GM23248 (cell line): ENCODE measurements around the gene SPPL2A. TPM values are rescaled to one million over a fixed set of nuclear protein-coding genes. Genes with fewer than 3 reads are reported as not detected.

Experiments
- DNase-seq: peaks from one replicate; pipeline ENCODE4 v3.0.0-alpha.2; 2015
- H2AFZ ChIP-seq: fragments of 200-600 bp; sonication (generic); 2 replicates; pipeline ENCODE4 v1.6.1; 2016; ENCODE audit warnings: antibody characterized with exemption
- H3F3A ChIP-seq: fragments of 200-600 bp; sonication (generic); 2 replicates; pipeline ENCODE4 v1.6.1; 2016; ENCODE audit warnings: mild to moderate bottlenecking, antibody characterized with exemption, mixed run types; ENCODE audit not compliant: insufficient read depth
- H3K27ac ChIP-seq: fragments of 200-600 bp; sonication (generic); 2 replicates; pipeline ENCODE4 v1.5.1; 2016; ENCODE audit warnings: mild to moderate bottlenecking
- H3K27me3 ChIP-seq: fragments of 200-600 bp; sonication (generic); replicated peaks from 2 replicates; pipeline ENCODE4 v1.6.1; 2016; ENCODE audit warnings: mild to moderate bottlenecking; ENCODE audit not compliant: insufficient read depth
- H3K36me3 ChIP-seq: fragments of 200-600 bp; sonication (generic); 2 replicates; pipeline ENCODE4 v1.6.1; 2016; ENCODE audit warnings: low read depth, mild to moderate bottlenecking
- H3K4me1 ChIP-seq: fragments of 200-600 bp; sonication (generic); 2 replicates; pipeline ENCODE4 v1.6.1; 2016; ENCODE audit warnings: mild to moderate bottlenecking; ENCODE audit not compliant: insufficient read depth
- H3K4me2 ChIP-seq: fragments of 200-600 bp; sonication (generic); one replicate; pipeline ENCODE4 v1.6.1; 2016; ENCODE audit warnings: mild to moderate bottlenecking; ENCODE audit not compliant: unreplicated experiment
- H3K4me3 ChIP-seq: fragments of 200-600 bp; sonication (generic); 2 replicates; pipeline ENCODE4 v1.5.1; 2016; ENCODE audit warnings: mild to moderate bottlenecking
- H3K79me2 ChIP-seq: fragments of 200-600 bp; sonication (generic); 2 replicates; pipeline ENCODE4 v1.6.1; 2016; ENCODE audit warnings: mild to moderate bottlenecking; ENCODE audit not compliant: insufficient read depth
- H3K9ac ChIP-seq: fragments of 200-600 bp; sonication (generic); 2 replicates; pipeline ENCODE4 v1.6.1; 2016; ENCODE audit warnings: mild to moderate bottlenecking
- H3K9me2 ChIP-seq: fragments of 200-600 bp; sonication (generic); 2 replicates; pipeline ENCODE4 v1.6.1; 2016; ENCODE audit warnings: mixed run types, mild to moderate bottlenecking, moderate library complexity; ENCODE audit not compliant: insufficient read depth
- H3K9me3 ChIP-seq: fragments of 200-600 bp; sonication (generic); one replicate; pipeline ENCODE4 v1.6.1; 2017; ENCODE audit warnings: low read depth
- H4K20me1 ChIP-seq: fragments of 200-600 bp; sonication (generic); 2 replicates; pipeline ENCODE4 v1.6.0; 2016; ENCODE audit not compliant: insufficient read depth
- EZH2 ChIP-seq: fragments of 200-600 bp; sonication (generic); IDR thresholded peaks from 2 replicates; pipeline ENCODE4 v1.6.1; 2018; ENCODE audit warnings: antibody characterized with exemption, mild to moderate bottlenecking; ENCODE audit not compliant: insufficient read depth, poor library complexity, severe bottlenecking
- EZH2phosphoT487 ChIP-seq: fragments of 200-600 bp; sonication (generic); IDR thresholded peaks from 2 replicates; pipeline ENCODE4 v1.6.1; 2018; ENCODE audit warnings: antibody characterized with exemption, moderate library complexity, mild to moderate bottlenecking, low read depth; ENCODE audit not compliant: insufficient read depth
- WGBS, 2 experiments: methylation state at CpG; one replicate each; pipeline ENCODE4 v1.1.6; 2015 to 2017; ENCODE audit warnings: low lambda C conversion rate in 2 of 2, low coverage in 1 of 2; ENCODE audit errors: missing lambda C conversion rate in 2 of 2; 5-methylcytosine and 5-hydroxymethylcytosine counted together
- in situ Hi-C: fragments of 300-500 bp; cut with MboI; formaldehyde crosslinking; loops from 2 replicates; pipeline ENCODE4 v1.15.0; 2020
- polyA plus RNA-seq: library from polyadenylated mRNA; unstranded; fragments of >200 nt; fragmentation: Nextera tagmentation; extraction: Ambion mirVana; gene quantifications from 2 replicates; pipeline ENCODE4 v1.2.1, GENCODE V29; 2016
- total RNA-seq: library from RNA; depleted of rRNA; stranded (reverse); fragments of >200 nt; shearing (Covaris generic); gene quantifications from 2 replicates; pipeline ENCODE4 v1.2.3, GENCODE V29; 2014

Gene SPPL2A
- total and polyA plus RNA-seq, 2 experiments from 2014 or later, result 124 to 149 TPM

DNA sequence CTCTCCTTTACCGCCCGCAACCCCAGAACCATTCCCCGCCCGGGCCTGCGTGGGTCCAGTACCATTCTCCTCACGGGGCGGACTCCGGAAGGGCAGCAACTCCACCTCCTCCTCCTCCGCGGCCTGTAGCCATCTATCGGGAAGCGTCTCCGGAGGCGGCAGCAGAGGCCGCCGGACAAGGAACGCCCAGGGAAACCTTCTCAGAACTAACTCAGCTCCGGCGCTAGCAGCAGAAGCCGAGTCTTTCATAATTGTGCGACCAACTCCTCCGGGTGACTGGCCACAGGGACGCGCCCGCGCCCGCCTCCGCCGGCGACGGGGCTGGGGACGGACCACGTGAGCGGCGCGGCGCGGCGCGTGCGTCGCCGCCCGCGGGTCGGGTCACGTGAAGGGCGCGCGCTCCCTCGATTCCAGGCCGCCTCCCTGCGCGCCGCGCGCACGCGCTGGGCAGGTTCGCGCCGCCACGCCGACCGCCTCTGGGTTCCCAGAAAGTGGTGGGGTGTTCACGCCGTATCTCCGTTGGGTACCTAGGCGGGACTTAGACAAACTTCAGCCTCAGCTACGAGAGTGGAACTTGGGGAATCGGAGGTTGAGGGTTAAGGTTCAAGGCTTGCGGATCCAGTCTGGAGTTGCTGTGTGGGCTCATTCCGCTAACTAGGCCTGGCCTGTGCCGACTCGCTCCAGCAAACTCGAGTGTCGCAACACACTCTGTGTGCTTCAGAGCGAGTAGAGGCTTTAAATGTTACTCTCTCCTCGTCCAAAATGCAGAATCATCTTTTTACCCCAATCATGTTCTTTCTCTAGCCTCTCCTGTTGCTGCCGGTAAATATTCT is 78.8 kb downstream of the SPPL2A start, which contains the start of gene TRPM7:
Gene TRPM7 (minus strand): TSS at position 329 of the 833 bp plus-strand sequence. CDS start 264 bp downstream, at position 65.
- no peaks in the 10 kb centered on the region for H3K27me3 ChIP-seq
- H2AFZ ChIP-seq, result peak within 1 kb of the TSS; percentile 85
- H3K79me2 ChIP-seq, result peaks cover 54% of the 10 kb centered on the region
- H3K4me3 ChIP-seq, result peak within 1 kb of the TSS; percentile 86
- no peaks in the 10 kb centered on the region; the same call in 1 of the 2 replicates for H3K36me3 ChIP-seq
- DNase-seq, result peak; percentile 97
- peaks cover 37% of the 10 kb centered on the region for H3F3A ChIP-seq
- peaks cover 36% of the 10 kb centered on the region for H3K4me1 ChIP-seq
- in situ Hi-C loops, result no loop called here
- peak within 1 kb of the TSS; percentile 92 for H3K9ac ChIP-seq
- peak within 1 kb of the TSS; percentile 91 for H3K27ac ChIP-seq
- 1% methylated on average over 61 to 80 of the region's 80 CpGs for WGBS, 2 experiments
- H3K9me3 ChIP-seq, result no peaks in the 10 kb centered on the region
- TF ChIP-seq EZH2, result no peak
- no peak for TF ChIP-seq EZH2phosphoT487
- no peaks in the 10 kb centered on the region for H4K20me1 ChIP-seq
- peak within 1 kb of the TSS; percentile 97 for H3K4me2 ChIP-seq
- no peaks in the 10 kb centered on the region for H3K9me2 ChIP-seq

GRCh38 chr15:50685976-50686468 is 79.5 kb downstream of the SPPL2A start:
- 0 to 1% methylated on average over 18 to 27 of the region's 30 CpGs for WGBS, 2 experiments
- Histone ChIP-seq H3K27ac (peak overlapping the region; percentile 91), H3K27me3 (no peaks in the 10 kb centered on the region), H2AFZ (peak overlapping the region; percentile 85), H4K20me1 (no peaks in the 10 kb centered on the region), H3K4me3 (peak overlapping the region; percentile 86), H3K4me2 (peak overlapping the region; percentile 97), H3K9me3 (no peaks in the 10 kb centered on the region), H3K9ac (peak overlapping the region; percentile 92), H3F3A (peaks cover 37% of the 10 kb centered on the region), H3K79me2 (peaks cover 61% of the 10 kb centered on the region), H3K9me2 (no peaks in the 10 kb centered on the region), H3K4me1 (peaks cover 36% of the 10 kb centered on the region), H3K36me3 (no peaks in the 10 kb centered on the region; the same call in 1 of the 2 replicates)
- in situ Hi-C loops, result no loop called here
- DNase-seq, result peak; percentile 76
- no peak for TF ChIP-seq EZH2phosphoT487
- TF ChIP-seq EZH2, result no peak

DNA sequence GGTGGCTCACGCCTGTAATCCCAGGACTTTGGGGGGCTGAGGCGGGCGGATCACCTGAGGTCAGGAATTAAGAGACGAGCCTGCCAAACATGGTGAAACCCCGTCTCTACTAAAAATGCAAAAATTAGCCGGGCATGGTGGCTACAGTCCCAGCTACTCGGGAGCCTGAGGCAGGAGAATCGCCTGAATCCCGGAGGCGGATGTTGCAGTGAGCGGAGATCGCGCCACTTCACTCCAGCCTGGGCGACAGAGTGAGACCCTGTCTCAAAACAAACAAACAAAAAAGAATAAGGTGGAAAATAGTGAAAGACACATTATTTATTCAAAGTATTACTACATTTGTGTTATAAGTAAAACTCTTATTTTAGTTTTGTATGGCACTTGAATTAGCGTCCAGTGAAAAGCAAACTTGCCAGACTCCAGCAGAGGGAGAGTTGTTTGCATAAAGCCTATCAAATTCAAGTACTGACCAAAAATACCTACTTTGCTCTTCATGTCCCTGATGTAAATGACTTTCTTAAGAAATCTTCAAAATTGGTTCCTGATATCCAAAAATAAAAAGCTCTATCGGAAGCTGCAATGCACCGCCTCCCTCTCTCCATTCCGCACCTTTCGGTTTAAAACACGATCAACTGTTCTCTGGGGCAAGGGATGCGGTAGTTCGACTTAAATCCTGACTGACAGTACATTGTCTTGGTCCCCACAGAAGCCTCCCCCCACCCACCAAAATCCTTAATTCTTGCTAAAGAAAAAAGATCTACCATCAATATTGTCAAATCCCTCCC is 80.1 kb downstream of the SPPL2A start:
- H3K27ac ChIP-seq, result peak overlapping the region; percentile 91
- H3K9me3 ChIP-seq, result no peaks in the 10 kb centered on the region
- H2AFZ ChIP-seq, result peak overlapping the region; percentile 85
- H3K79me2 ChIP-seq, result peaks cover 67% of the 10 kb centered on the region
- 49% methylated on average over 22 of the region's 22 CpGs for WGBS, 2 experiments
- no peaks in the 10 kb centered on the region for H3K27me3 ChIP-seq
- H3K9me2 ChIP-seq, result no peaks in the 10 kb centered on the region
- in situ Hi-C loops, result no loop called here
- peak overlapping the region; percentile 92 for H3K9ac ChIP-seq
- H3F3A ChIP-seq, result peaks cover 37% of the 10 kb centered on the region
- no peaks in the 10 kb centered on the region for H4K20me1 ChIP-seq
- H3K4me3 ChIP-seq, result peak overlapping the region; percentile 86
- TF ChIP-seq EZH2phosphoT487 (no peak), EZH2 (no peak)
- no peaks in the 10 kb centered on the region; the same call in 1 of the 2 replicates for H3K36me3 ChIP-seq
- DNase-seq, result peak; percentile 39
- peak overlapping the region; percentile 97 for H3K4me2 ChIP-seq
- H3K4me1 ChIP-seq, result peaks cover 36% of the 10 kb centered on the region

- Histone ChIP-seq H3K4me3 (no peak overlapping the region), H3K9me3 (no peaks in the 10 kb centered on the region), H3K36me3 (no peaks in the 10 kb centered on the region; the same call in 1 of the 2 replicates), H4K20me1 (no peaks in the 10 kb centered on the region), H3K4me2 (no peak overlapping the region), H3F3A (peaks cover 28% of the 10 kb centered on the region), H3K27me3 (no peaks in the 10 kb centered on the region), H2AFZ (no peak overlapping the region), H3K4me1 (peaks cover 36% of the 10 kb centered on the region), H3K27ac (0 out of 2 replicates have a peak overlapping the region, but pooled peaks have one; percentile 57), H3K9me2 (no peaks in the 10 kb centered on the region), H3K79me2 (peaks cover 97% of the 10 kb centered on the region), H3K9ac (no peak overlapping the region; the same call in 1 of the 2 replicates)
- TF ChIP-seq EZH2phosphoT487 (no peak), EZH2 (no peak)
- DNase-seq, result no peak
- in situ Hi-C loops, result no loop called here
Observed at GRCh38 chr15:50681467-50681866, 84.0 kb downstream of the SPPL2A start.
